Measurements from ENCODE around the gene ARID3A.
"Not testable (repeated sequence)": the region's sequence is repeated elsewhere in the genome, so short reads cannot be mapped to it uniquely, and the experiment has no call there.

ARID3A gene

GRCh38 chr19:1017906-1018305 lies 92.1 kb downstream of the ARID3A start:
- DNase-seq (ENCODE audit: low spot score), result no peak

DNA sequence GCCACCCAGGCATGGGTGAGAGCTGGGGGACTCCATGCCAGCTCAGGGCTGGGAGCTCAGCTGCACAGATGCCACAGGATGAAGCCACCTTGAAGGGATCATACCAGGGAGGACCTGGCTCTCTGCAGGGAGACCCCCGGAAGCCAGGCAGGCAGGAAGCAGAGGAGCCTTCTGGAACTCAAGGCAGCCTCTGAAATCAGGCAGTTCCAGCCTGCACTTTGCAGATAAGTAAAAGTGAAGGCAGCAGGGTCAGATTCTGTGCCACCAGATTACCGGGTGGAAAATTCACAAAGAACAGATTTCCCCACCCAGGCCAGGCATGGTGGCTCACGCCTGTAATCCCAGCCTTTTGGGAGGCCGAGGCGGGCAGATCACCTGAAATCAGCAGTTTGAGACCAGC lies 92.6 kb downstream of the ARID3A start:
- DNase-seq (ENCODE audit: low spot score), result no peak

DNA sequence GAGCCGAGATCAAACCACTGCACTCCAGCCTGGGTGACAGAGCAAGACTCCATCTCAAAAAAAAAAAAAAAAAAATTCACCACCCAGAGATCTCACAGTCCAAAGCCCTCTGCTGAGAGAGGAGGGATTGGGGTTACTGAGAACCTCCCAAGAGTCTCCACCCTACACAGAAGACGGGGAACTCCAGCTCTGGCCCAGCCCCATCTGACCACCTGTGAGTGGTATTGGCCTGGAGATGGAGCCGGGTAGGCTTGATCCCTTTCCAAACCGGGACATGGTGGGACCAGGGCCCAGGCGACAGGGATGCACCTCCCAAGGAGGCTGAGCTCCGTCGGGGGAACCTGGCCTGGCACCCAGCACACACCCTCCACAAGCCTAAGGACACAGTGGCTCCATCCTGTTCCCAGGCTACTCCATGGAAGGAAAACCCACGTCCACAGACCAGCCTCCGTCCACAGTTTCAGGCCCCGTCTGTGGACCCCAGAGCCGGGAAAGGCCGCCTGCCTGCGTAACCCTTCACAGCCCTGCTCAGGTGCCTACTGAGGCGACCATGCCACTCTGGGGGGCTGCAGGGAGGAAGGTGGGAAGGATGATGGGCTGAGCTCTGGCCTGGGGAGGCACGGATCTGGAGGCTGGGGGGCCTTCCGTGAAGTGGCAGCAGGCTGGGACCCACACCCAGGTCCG lies 93.2 kb downstream of the ARID3A start:
- no peak for DNase-seq (ENCODE audit: low spot score)

GRCh38 chr19:1019616-1019961 lies 93.8 kb downstream of the ARID3A start:
- DNase-seq (ENCODE audit: low spot score), result no peak

- DNase-seq (ENCODE audit: low spot score), result no peak
These were observed 94.4 kb downstream of the ARID3A start for GRCh38 chr19:1019980-1020867.

DNA sequence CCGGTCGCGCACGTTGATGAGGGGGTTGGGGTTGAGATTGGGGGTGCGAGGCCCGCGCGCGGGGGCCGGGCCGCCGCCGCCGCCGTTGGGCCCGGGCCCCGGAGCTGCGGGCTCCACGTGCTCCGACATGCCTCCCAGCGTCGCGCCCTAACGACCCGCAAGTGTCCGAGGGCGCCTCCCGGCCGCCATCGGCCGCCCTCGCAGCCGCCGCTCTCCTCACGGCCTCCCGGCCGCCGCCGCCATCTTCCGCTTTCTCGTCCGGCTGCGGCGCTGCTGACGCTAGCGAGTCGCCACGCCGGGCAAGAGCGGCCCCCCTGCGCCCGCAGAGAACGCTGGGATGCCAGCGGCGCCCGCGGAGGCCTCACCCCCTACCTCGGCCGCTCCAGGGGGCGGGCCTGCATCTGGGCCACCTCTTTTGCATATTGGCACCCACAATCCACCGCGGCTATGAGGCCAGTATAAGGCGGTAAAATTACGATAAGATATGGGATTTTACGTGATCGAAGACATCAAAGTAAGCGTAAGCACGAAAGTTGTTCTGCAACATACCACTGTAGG lies 95.1 kb downstream of the ARID3A start, which contains the start of gene TMEM259:
Gene TMEM259, minus strand, starts transcription at position 256 of the 558 bp plus-strand sequence. Its CDS starts 127 bp downstream, at position 129.
- DNase-seq (ENCODE audit: low spot score), result peak; percentile 98

DNA sequence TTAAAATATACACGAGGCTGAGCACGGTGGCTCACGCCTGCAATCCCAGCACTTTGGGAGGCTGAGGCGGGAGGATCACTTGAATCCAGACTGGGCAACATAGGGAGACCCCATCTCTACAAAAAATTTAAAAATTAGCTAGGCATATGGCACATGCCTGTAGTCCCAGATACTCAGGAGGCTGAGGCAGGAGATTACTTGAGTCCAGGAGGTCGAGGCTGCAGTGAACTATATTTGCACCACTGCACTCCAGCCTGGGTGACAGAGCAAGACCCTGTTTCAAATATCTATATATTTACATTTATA lies 98.0 kb downstream of the ARID3A start:
- not testable (repeated sequence) for DNase-seq (ENCODE audit: low spot score)

- DNase-seq (ENCODE audit: low spot score), result not testable (repeated sequence)
These were observed 99.2 kb downstream of the ARID3A start for GRCh38 chr19:1025080-1025479.
